HEK293 (cell line): ENCODE results near the gene DSCAML1.

Experiments
- BCL11A ChIP-seq: fragments of 450-650 bp; formaldehyde crosslinking; IDR thresholded peaks from 2 replicates; pipeline ENCODE4 v1.5.1; 2016; ENCODE audit warnings: low read depth, missing biosample characterization, missing genetic modification characterization
- CTCF ChIP-seq: fragments of 450-650 bp; formaldehyde crosslinking; IDR thresholded peaks from 2 replicates; pipeline ENCODE4 v1.5.1; 2016; ENCODE audit warnings: missing biosample characterization, missing genetic modification characterization
- GLI4 ChIP-seq: fragments of 450-650 bp; formaldehyde crosslinking; IDR thresholded peaks from 2 replicates; pipeline ENCODE4 v1.5.1; 2016; ENCODE audit warnings: missing biosample characterization, missing genetic modification characterization
- SETDB1 ChIP-seq: IDR thresholded peaks from one replicate; pipeline ENCODE4 v1.6.1; 2017; ENCODE audit warnings: mild to moderate bottlenecking, low read length, moderate library complexity, mixed read lengths; ENCODE audit not compliant: insufficient read length
- TCF7L2 ChIP-seq: IDR thresholded peaks from 2 replicates; pipeline ENCODE4 v1.6.1; 2011; ENCODE audit warnings: low read depth, mild to moderate bottlenecking, inconsistent platforms, low read length, moderate library complexity, borderline replicate concordance
- ZNF521 ChIP-seq: fragments of 450-650 bp; formaldehyde crosslinking; IDR thresholded peaks from 2 replicates; pipeline ENCODE4 v1.5.1; 2017; ENCODE audit warnings: missing biosample characterization, mild to moderate bottlenecking, missing genetic modification characterization
- ZNF529 ChIP-seq: fragments of 450-650 bp; formaldehyde crosslinking; IDR thresholded peaks from 2 replicates; pipeline ENCODE4 v1.5.1; 2017; ENCODE audit warnings: missing genetic modification characterization, missing biosample characterization; ENCODE audit not compliant: insufficient replicate concordance

GRCh38 chr11:117385906-117386305 lies 411.1 kb downstream of the DSCAML1 start:
- TF ChIP-seq CTCF (tag by site-specific recombination) (no peak), GLI4 (tag by site-specific recombination) (no peak), ZNF521 (no peak), BCL11A (tag by site-specific recombination) (no peak), SETDB1 (no peak), ZNF529 (tag by site-specific recombination) (no peak), TCF7L2 (no peak)
